Activated CD4-positive, alpha-beta memory T cell treated with anti-CD3 and anti-CD28 coated beads for 36 hours (primary cell): Measurements from ENCODE around the gene CAMKMT. TPM values are rescaled to one million over a fixed set of nuclear protein-coding genes. Genes with fewer than 3 reads are reported as not detected.

ENCODE experiments used
- CTCF ChIA-PET: fragments of 350-600 bp; sonication (Branson Sonifier 250); formaldehyde crosslinking; loops from one replicate; lab custom pipeline; 2021; ENCODE audit warnings: antibody characterized with exemption, inconsistent platforms; lab: Charles Lee
- POLR2A ChIA-PET: fragments of 350-600 bp; sonication (Branson Sonifier 250); formaldehyde crosslinking; loops from one replicate; lab custom pipeline; 2021; ENCODE audit warnings: antibody characterized with exemption; lab: Charles Lee
- DNase-seq: peaks from one replicate; pipeline ENCODE4 v3.0.0-alpha.2; 2020
- H3K27ac Mint-ChIP-seq: one replicate; pipeline ENCODE4 v1.8.0; 2021; ENCODE audit warnings: mixed read lengths
- H3K27me3 Mint-ChIP-seq: one replicate; pipeline ENCODE4 v1.8.0; 2021; ENCODE audit warnings: mixed read lengths
- H3K36me3 Mint-ChIP-seq: one replicate; pipeline ENCODE4 v1.8.0; 2021; ENCODE audit warnings: mixed read lengths
- H3K4me1 Mint-ChIP-seq: one replicate; pipeline ENCODE4 v1.8.0; 2021; ENCODE audit warnings: low read depth, mixed read lengths
- H3K4me3 Mint-ChIP-seq: one replicate; pipeline ENCODE4 v1.8.0; 2021; ENCODE audit warnings: mild to moderate bottlenecking, mixed read lengths
- H3K9me3 Mint-ChIP-seq: one replicate; pipeline ENCODE4 v1.8.0; 2021; ENCODE audit warnings: mixed read lengths
- intact Hi-C: fragments of 100-400 bp; cut with micrococcal nuclease; formaldehyde crosslinking; loops from one replicate; pipeline ENCODE4 v1.15.1; 2023
- total RNA-seq, 2 experiments: library from RNA; stranded (reverse); gene quantifications; one replicate each; pipeline ENCODE4 v1.2.3, GENCODE V29; 2021

CAMKMT gene
- total RNA-seq, 2 experiments from 2014 or later: 9.3 to 11.3 TPM

GRCh38 chr2:44778221-44778654, 416.5 kb downstream of the CAMKMT start:
- no peak for DNase-seq
- Mint-ChIP-seq H3K4me1 (no peaks in the 10 kb centered on the region), H3K9me3 (no peaks in the 10 kb centered on the region), H3K36me3 (peaks cover 5% of the 10 kb centered on the region), H3K27me3 (peaks cover 2% of the 10 kb centered on the region), H3K4me3 (no peak overlapping the region), H3K27ac (no peak overlapping the region)
- CTCF ChIA-PET: no interaction called here
- POLR2A ChIA-PET: no interaction called here
- intact Hi-C loops: no loop called here

- Mint-ChIP-seq H3K27ac (no peak overlapping the region), H3K4me1 (no peaks in the 10 kb centered on the region), H3K4me3 (no peak overlapping the region), H3K27me3 (peaks cover 2% of the 10 kb centered on the region), H3K9me3 (no peaks in the 10 kb centered on the region), H3K36me3 (peaks cover 5% of the 10 kb centered on the region)
- DNase-seq: no peak
- ChIA-PET POLR2A (no interaction called here), CTCF (no interaction called here)
- intact Hi-C loops: no loop called here
Observed at GRCh38 chr2:44778671-44779476, 417.1 kb downstream of the CAMKMT start.

- intact Hi-C loops: no loop called here
- Mint-ChIP-seq H3K27me3 (peaks cover 2% of the 10 kb centered on the region), H3K4me1 (no peaks in the 10 kb centered on the region), H3K9me3 (no peaks in the 10 kb centered on the region), H3K27ac (no peak overlapping the region), H3K36me3 (peaks cover 5% of the 10 kb centered on the region), H3K4me3 (no peak overlapping the region)
- ChIA-PET POLR2A (no interaction called here), CTCF (no interaction called here)
- no peak for DNase-seq
Observed at GRCh38 chr2:44779793-44780192, 418.0 kb downstream of the CAMKMT start.

- H3K36me3 Mint-ChIP-seq: peaks cover 5% of the 10 kb centered on the region
- no peaks in the 10 kb centered on the region for H3K9me3 Mint-ChIP-seq
- DNase-seq: no peak
- POLR2A ChIA-PET: no interaction called here
- intact Hi-C loops: no loop called here
- H3K4me1 Mint-ChIP-seq: no peaks in the 10 kb centered on the region
- H3K4me3 Mint-ChIP-seq: no peak overlapping the region
- H3K27ac Mint-ChIP-seq: no peak overlapping the region
- CTCF ChIA-PET: no interaction called here
- peaks cover 2% of the 10 kb centered on the region for H3K27me3 Mint-ChIP-seq
Observed at GRCh38 chr2:44780406-44780805, 418.7 kb downstream of the CAMKMT start.

- H3K4me1 Mint-ChIP-seq: no peaks in the 10 kb centered on the region
- DNase-seq: no peak
- no peak overlapping the region for H3K27ac Mint-ChIP-seq
- no peak overlapping the region for H3K4me3 Mint-ChIP-seq
- ChIA-PET CTCF (no interaction called here), POLR2A (no interaction called here)
- H3K36me3 Mint-ChIP-seq: no peaks in the 10 kb centered on the region
- H3K27me3 Mint-ChIP-seq: no peaks in the 10 kb centered on the region
- H3K9me3 Mint-ChIP-seq: no peaks in the 10 kb centered on the region
- intact Hi-C loops: no loop called here
Observed at GRCh38 chr2:44785433-44785832, 423.7 kb downstream of the CAMKMT start.

- intact Hi-C loops: no loop called here
Observed at GRCh38 chr2:44786045-44786816, 424.5 kb downstream of the CAMKMT start.

GRCh38 chr2:44786817-44787214, 425.1 kb downstream of the CAMKMT start:
- no peaks in the 10 kb centered on the region for H3K4me1 Mint-ChIP-seq
- ChIA-PET POLR2A (no interaction called here), CTCF (no interaction called here)
- H3K9me3 Mint-ChIP-seq: no peaks in the 10 kb centered on the region
- H3K4me3 Mint-ChIP-seq: no peak overlapping the region
- intact Hi-C loops: no loop called here
- peaks cover 5% of the 10 kb centered on the region for H3K27me3 Mint-ChIP-seq
- no peaks in the 10 kb centered on the region for H3K36me3 Mint-ChIP-seq
- no peak for DNase-seq
- H3K27ac Mint-ChIP-seq: no peak overlapping the region

More at GRCh38 chr2:44786045-44786816, 424.5 kb downstream of the CAMKMT start:
- ChIA-PET CTCF (no interaction called here), POLR2A (no interaction called here)
- Mint-ChIP-seq H3K27me3 (no peaks in the 10 kb centered on the region), H3K9me3 (no peaks in the 10 kb centered on the region), H3K4me1 (no peaks in the 10 kb centered on the region), H3K4me3 (no peak overlapping the region), H3K27ac (no peak overlapping the region), H3K36me3 (no peaks in the 10 kb centered on the region)
- DNase-seq: no peak

- H3K9me3 Mint-ChIP-seq: no peaks in the 10 kb centered on the region
- ChIA-PET CTCF (no interaction called here), POLR2A (no interaction called here)
- intact Hi-C loops: no loop called here
- H3K27ac Mint-ChIP-seq: no peak overlapping the region
- no peak overlapping the region for H3K4me3 Mint-ChIP-seq
- no peaks in the 10 kb centered on the region for H3K36me3 Mint-ChIP-seq
- no peak for DNase-seq
- H3K27me3 Mint-ChIP-seq: peaks cover 5% of the 10 kb centered on the region
- no peaks in the 10 kb centered on the region for H3K4me1 Mint-ChIP-seq
Observed at GRCh38 chr2:44787663-44788062, 425.9 kb downstream of the CAMKMT start.

- H3K4me1 Mint-ChIP-seq: no peaks in the 10 kb centered on the region
- DNase-seq: no peak
- H3K36me3 Mint-ChIP-seq: no peaks in the 10 kb centered on the region
- CTCF ChIA-PET: no interaction called here
- H3K9me3 Mint-ChIP-seq: peaks cover 3% of the 10 kb centered on the region
- intact Hi-C loops: no loop called here
- POLR2A ChIA-PET: no interaction called here
- no peak overlapping the region for H3K27ac Mint-ChIP-seq
- H3K4me3 Mint-ChIP-seq: no peak overlapping the region
- H3K27me3 Mint-ChIP-seq: peaks cover 7% of the 10 kb centered on the region
Observed at GRCh38 chr2:44789446-44789845, 427.7 kb downstream of the CAMKMT start.

- ChIA-PET CTCF (no interaction called here), POLR2A (no interaction called here)
- no peaks in the 10 kb centered on the region for H3K4me1 Mint-ChIP-seq
- H3K4me3 Mint-ChIP-seq: no peak overlapping the region
- H3K9me3 Mint-ChIP-seq: peaks cover 3% of the 10 kb centered on the region
- no peak overlapping the region for H3K27ac Mint-ChIP-seq
- H3K36me3 Mint-ChIP-seq: no peaks in the 10 kb centered on the region
- H3K27me3 Mint-ChIP-seq: peaks cover 11% of the 10 kb centered on the region
- DNase-seq: no peak
- intact Hi-C loops: no loop called here
Observed at GRCh38 chr2:44789971-44790721, 428.4 kb downstream of the CAMKMT start.

GRCh38 chr2:44793322-44793870, 431.6 kb downstream of the CAMKMT start:
- intact Hi-C loops: no loop called here
- Mint-ChIP-seq H3K36me3 (no peaks in the 10 kb centered on the region), H3K9me3 (peaks cover 3% of the 10 kb centered on the region), H3K27me3 (peaks cover 27% of the 10 kb centered on the region), H3K27ac (no peak overlapping the region), H3K4me3 (no peak overlapping the region), H3K4me1 (no peaks in the 10 kb centered on the region)
- ChIA-PET POLR2A (no interaction called here), CTCF (interaction anchor here (0.6 to 0.8 kb wide), 2 partner anchors 548 to 889 kb away, joined by 3 to 4 read pairs; no protein-coding TSS in a partner anchor)
- DNase-seq: no peak

- CTCF ChIA-PET: no interaction called here
- H3K27me3 Mint-ChIP-seq: peaks cover 51% of the 10 kb centered on the region
- no peak overlapping the region for H3K27ac Mint-ChIP-seq
- intact Hi-C loops: no loop called here
- H3K4me3 Mint-ChIP-seq: no peak overlapping the region
- no peaks in the 10 kb centered on the region for H3K36me3 Mint-ChIP-seq
- POLR2A ChIA-PET: no interaction called here
- no peak for DNase-seq
- H3K4me1 Mint-ChIP-seq: peaks cover 7% of the 10 kb centered on the region
- peaks cover 3% of the 10 kb centered on the region for H3K9me3 Mint-ChIP-seq
Observed at GRCh38 chr2:44796771-44797170, 435.0 kb downstream of the CAMKMT start.
